ENCODE data around the gene TUBB4B.

The TUBB4B gene

GRCh38 chr9:137244486-137245449 lies 3.7 kb downstream of the TUBB4B start:
- intact Hi-C loops (cut with DNase I) = no loop called here
- no peak for DNase-seq

GRCh38 chr9:137245450-137246421 lies 4.6 kb downstream of the TUBB4B start:
- no peak for DNase-seq
- intact Hi-C loops (cut with DNase I) = no loop called here

- no peak for DNase-seq
- intact Hi-C loops (cut with DNase I) = no loop called here
Observed at GRCh38 chr9:137247135-137247915, 6.2 kb downstream of the TUBB4B start.

GRCh38 chr9:137247916-137248175 lies 6.8 kb downstream of the TUBB4B start:
- DNase-seq = no peak
- intact Hi-C loops (cut with DNase I) = no loop called here

- intact Hi-C loops (cut with DNase I) = no loop called here
- DNase-seq = no peak
Observed at GRCh38 chr9:137250329-137251193, 9.5 kb downstream of the TUBB4B start.

- intact Hi-C loops (cut with DNase I) = no loop called here
- no peak for DNase-seq
Observed at GRCh38 chr9:137251194-137251461, 10.0 kb downstream of the TUBB4B start, which contains the start of gene STPG3. Gene STPG3, plus strand, starts transcription at chr9:137251286. Its CDS starts 1 bp downstream, at chr9:137251287.

- intact Hi-C loops (cut with DNase I) = no loop called here
- no peak for DNase-seq
Observed at GRCh38 chr9:137251490-137252268, 10.6 kb downstream of the TUBB4B start.

- intact Hi-C loops (cut with DNase I) = no loop called here
- no peak for DNase-seq
Observed at GRCh38 chr9:137252555-137253506, 11.7 kb downstream of the TUBB4B start.

GRCh38 chr9:137253717-137254623 lies 12.9 kb downstream of the TUBB4B start:
- intact Hi-C loops (cut with DNase I) = loop anchor here (2.0 kb wide), 1 partner anchor 13 kb away; the partner anchor contains the start of gene TUBB4B

GRCh38 chr9:137254624-137255447 lies 13.7 kb downstream of the TUBB4B start, which contains the start of gene NELFB:
Gene NELFB, plus strand, starts transcription at chr9:137255327.
- intact Hi-C loops (cut with DNase I) = loop anchor here (2.0 kb wide), 1 partner anchor 14 kb away; the partner anchor contains the start of gene TUBB4B
- DNase-seq = peak; percentile 74 to 99 (median 96)

More at GRCh38 chr9:137253717-137254623, 12.9 kb downstream of the TUBB4B start:
- peak in 2 of 42 donors; percentile 5 to 17 for DNase-seq

- peak in 2 of 42 donors; percentile 20 to 37 for DNase-seq
- intact Hi-C loops (cut with DNase I) = loop anchor here (2.0 kb wide), 1 partner anchor 15 kb away; the partner anchor contains the start of gene TUBB4B
Observed at GRCh38 chr9:137255448-137256114, 14.5 kb downstream of the TUBB4B start.

- DNase-seq = no peak
- intact Hi-C loops (cut with DNase I) = no loop called here
Observed at GRCh38 chr9:137256362-137256761, 15.3 kb downstream of the TUBB4B start.

- DNase-seq = no peak
- intact Hi-C loops (cut with DNase I) = no loop called here
Observed at GRCh38 chr9:137256856-137257255, 15.8 kb downstream of the TUBB4B start.
